Measurements from ENCODE around the gene EIF4G1.
"Not testable (repeated sequence)": the region's sequence is repeated elsewhere in the genome, so short reads cannot be mapped to it uniquely, and the experiment has no call there.

Gene EIF4G1, protein sequence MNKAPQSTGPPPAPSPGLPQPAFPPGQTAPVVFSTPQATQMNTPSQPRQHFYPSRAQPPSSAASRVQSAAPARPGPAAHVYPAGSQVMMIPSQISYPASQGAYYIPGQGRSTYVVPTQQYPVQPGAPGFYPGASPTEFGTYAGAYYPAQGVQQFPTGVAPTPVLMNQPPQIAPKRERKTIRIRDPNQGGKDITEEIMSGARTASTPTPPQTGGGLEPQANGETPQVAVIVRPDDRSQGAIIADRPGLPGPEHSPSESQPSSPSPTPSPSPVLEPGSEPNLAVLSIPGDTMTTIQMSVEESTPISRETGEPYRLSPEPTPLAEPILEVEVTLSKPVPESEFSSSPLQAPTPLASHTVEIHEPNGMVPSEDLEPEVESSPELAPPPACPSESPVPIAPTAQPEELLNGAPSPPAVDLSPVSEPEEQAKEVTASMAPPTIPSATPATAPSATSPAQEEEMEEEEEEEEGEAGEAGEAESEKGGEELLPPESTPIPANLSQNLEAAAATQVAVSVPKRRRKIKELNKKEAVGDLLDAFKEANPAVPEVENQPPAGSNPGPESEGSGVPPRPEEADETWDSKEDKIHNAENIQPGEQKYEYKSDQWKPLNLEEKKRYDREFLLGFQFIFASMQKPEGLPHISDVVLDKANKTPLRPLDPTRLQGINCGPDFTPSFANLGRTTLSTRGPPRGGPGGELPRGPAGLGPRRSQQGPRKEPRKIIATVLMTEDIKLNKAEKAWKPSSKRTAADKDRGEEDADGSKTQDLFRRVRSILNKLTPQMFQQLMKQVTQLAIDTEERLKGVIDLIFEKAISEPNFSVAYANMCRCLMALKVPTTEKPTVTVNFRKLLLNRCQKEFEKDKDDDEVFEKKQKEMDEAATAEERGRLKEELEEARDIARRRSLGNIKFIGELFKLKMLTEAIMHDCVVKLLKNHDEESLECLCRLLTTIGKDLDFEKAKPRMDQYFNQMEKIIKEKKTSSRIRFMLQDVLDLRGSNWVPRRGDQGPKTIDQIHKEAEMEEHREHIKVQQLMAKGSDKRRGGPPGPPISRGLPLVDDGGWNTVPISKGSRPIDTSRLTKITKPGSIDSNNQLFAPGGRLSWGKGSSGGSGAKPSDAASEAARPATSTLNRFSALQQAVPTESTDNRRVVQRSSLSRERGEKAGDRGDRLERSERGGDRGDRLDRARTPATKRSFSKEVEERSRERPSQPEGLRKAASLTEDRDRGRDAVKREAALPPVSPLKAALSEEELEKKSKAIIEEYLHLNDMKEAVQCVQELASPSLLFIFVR (N-terminal part only)

GRCh38 chr3:184314363-184314699 is at the start of gene EIF4G1:
TSS of gene EIF4G1 (plus strand) at chr3:184314606. CDS start at chr3:184315797, 1,191 bp downstream.
- in situ Hi-C loops (cut with MboI; ENCODE audit: low sequenced_read_pairs) = no loop called here

- in situ Hi-C loops (cut with MboI; ENCODE audit: low sequenced_read_pairs) = not testable (repeated sequence)
Observed at GRCh38 chr3:184267249-184267648, 47.2 kb upstream of the EIF4G1 start.

GRCh38 chr3:184272269-184272668 is 42.1 kb upstream of the EIF4G1 start:
- in situ Hi-C loops (cut with MboI; ENCODE audit: low sequenced_read_pairs) = no loop called here

GRCh38 chr3:184275381-184275701 is 39.1 kb upstream of the EIF4G1 start:
- in situ Hi-C loops (cut with MboI; ENCODE audit: low sequenced_read_pairs) = loop anchor here (25.0 kb wide), 1 partner anchor 813 kb away; no protein-coding TSS in a partner anchor

DNA sequence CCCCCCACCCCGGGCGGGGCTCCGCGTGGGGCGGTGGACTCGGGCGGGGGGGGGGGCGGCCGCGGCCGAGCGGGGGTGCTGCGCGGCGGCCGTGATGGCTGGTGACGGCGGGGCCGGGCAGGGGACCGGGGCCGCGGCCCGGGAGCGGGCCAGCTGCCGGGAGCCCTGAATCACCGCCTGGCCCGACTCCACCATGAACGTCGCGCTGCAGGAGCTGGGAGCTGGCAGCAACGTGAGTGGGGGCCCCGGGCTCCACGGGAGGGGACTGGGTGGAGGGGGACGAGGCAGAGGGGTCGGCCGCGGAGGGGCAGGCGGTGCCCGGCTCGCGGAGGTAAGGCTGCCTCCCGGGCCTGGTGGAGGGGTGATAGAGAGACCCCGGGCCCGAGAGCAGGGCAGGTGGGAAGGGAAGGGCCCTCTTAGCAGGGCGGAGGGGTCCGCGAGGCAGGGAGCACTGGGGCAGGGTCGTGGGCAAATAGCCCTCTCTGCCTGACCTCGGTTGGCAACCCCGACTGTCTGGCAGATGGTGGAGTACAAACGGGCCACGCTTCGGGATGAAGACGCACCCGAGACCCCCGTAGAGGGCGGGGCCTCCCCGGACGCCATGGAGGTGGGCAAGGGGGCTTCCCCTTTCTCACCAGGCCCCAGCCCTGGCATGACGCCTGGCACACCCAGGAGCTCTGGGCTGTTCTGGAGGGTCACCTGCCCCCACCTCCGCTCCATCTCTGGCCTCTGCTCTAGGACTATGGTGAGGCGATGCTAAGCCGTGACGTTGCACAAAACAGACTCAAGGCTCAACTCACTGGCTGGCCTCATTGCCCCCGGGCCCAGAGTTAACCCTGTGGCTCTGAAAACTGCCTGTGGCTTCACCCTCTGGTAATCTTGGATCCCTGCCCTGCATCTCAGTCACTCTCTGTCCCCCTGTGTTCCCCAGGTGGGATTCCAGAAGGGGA is 38.2 kb upstream of the EIF4G1 start, which contains the start of gene ECE2:
Gene ECE2, plus strand, starts transcription at position 62 of the 950 bp plus-strand sequence. Its CDS starts 132 bp downstream, at position 194.
- in situ Hi-C loops (cut with MboI; ENCODE audit: low sequenced_read_pairs) = loop anchor here (25.0 kb wide), 1 partner anchor 814 kb away; no protein-coding TSS in a partner anchor

DNA sequence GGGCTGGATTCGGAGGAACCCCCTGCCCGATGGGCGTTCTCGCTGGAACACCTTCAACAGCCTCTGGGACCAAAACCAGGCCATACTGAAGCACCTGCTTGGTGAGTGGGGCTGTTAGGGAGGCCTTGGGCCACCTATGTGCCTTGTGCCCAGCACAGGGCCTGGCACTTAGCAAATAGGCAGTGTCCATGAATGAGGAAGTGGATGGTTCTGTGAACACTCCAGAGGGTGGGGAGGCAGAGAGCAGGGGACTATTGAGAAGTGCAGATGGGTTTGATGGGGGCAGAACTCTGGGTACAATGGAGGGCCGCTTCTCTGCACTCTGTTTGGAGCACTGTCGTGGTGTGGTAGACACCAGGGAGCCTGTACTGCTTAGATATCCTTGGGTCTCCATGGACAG is 37.0 kb upstream of the EIF4G1 start:
- in situ Hi-C loops (cut with MboI; ENCODE audit: low sequenced_read_pairs) = loop anchor here (25.0 kb wide), 1 partner anchor 815 kb away; no protein-coding TSS in a partner anchor

GRCh38 chr3:184282941-184283340 is 31.5 kb upstream of the EIF4G1 start:
- in situ Hi-C loops (cut with MboI; ENCODE audit: low sequenced_read_pairs) = loop anchor here (10.0 to 25.0 kb wide), 2 partner anchors 388 to 821 kb away; no protein-coding TSS in a partner anchor

GRCh38 chr3:184283681-184284080 is 30.7 kb upstream of the EIF4G1 start:
- in situ Hi-C loops (cut with MboI; ENCODE audit: low sequenced_read_pairs) = loop anchor here (10.0 to 25.0 kb wide), 2 partner anchors 389 to 821 kb away; no protein-coding TSS in a partner anchor

DNA sequence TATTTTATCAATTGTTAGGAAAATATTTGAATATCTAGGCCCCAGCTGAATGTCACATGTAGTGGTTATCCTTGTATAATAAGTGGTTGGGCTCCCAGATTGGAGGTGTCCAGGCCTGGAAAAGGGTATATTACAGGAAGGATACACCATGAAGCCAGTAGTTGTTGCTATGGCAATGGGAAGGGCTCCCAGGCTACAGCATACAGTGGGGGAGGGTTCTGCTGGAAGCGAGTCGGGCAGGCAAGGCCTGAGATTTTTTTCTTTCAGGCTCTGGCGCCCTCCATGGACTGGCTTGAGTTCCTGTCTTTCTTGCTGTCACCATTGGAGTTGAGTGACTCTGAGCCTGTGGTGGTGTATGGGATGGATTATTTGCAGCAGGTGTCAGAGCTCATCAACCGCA is 29.7 kb upstream of the EIF4G1 start:
- in situ Hi-C loops (cut with MboI; ENCODE audit: low sequenced_read_pairs) = loop anchor here (10.0 to 25.0 kb wide), 2 partner anchors 390 to 822 kb away; no protein-coding TSS in a partner anchor

- in situ Hi-C loops (cut with MboI; ENCODE audit: low sequenced_read_pairs) = loop anchor here (10.0 to 25.0 kb wide), 2 partner anchors 395 to 827 kb away; no protein-coding TSS in a partner anchor
Observed at GRCh38 chr3:184289426-184289938, 24.9 kb upstream of the EIF4G1 start.

- in situ Hi-C loops (cut with MboI; ENCODE audit: low sequenced_read_pairs) = loop anchor here (25.0 kb wide), 1 partner anchor 828 kb away; no protein-coding TSS in a partner anchor
Observed at GRCh38 chr3:184290331-184290730, 24.1 kb upstream of the EIF4G1 start.

DNA sequence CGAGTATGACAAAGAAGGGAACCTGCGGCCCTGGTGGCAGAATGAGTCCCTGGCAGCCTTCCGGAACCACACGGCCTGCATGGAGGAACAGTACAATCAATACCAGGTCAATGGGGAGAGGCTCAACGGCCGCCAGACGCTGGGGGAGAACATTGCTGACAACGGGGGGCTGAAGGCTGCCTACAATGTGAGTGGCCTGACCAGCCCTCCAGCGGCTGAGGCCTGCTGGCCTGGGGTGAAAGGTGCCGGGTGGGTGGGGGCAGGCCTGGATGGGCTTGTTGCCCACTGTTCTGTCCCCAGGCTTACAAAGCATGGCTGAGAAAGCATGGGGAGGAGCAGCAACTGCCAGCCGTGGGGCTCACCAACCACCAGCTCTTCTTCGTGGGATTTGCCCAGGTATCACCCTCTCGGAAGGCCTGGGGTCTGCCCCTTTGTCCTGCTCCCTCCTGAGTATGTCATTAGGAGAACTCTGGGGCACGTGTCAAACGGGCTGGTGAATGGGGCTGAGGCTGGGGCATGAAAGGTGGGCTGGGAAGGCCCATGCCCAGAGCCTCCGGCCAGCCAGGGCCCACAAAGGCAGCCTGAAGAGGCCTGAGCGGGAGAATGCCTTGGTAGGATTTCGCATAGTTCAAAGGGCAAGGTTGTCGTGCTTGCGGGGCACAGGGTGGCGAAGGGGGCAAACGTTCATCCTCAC is 23.2 kb upstream of the EIF4G1 start:
- in situ Hi-C loops (cut with MboI; ENCODE audit: low sequenced_read_pairs) = loop anchor here (25.0 kb wide), 1 partner anchor 829 kb away; no protein-coding TSS in a partner anchor

DNA sequence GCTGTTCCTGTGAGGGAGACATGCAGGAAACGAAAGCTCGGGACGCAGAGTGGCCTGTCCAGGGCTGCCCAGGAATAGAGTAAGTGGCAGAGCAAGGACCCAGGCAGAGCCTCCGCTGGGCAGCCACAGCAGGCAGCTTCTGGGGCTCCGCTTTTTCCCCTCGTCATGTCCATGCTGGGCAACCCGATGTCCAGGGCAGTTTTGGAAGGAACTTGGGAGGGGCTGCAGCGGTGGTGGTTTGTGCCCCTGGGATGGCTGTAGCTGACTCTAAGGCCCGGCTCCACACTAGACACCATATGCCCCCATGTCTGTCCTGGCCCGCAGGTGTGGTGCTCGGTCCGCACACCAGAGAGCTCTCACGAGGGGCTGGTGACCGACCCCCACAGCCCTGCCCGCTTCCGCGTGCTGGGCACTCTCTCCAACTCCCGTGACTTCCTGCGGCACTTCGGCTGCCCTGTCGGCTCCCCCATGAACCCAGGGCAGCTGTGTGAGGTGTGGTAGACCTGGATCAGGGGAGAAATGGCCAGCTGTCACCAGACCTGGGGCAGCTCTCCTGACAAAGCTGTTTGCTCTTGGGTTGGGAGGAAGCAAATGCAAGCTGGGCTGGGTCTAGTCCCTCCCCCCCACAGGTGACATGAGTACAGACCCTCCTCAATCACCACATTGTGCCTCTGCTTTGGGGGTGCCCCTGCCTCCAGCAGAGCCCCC is 22.5 kb upstream of the EIF4G1 start:
- in situ Hi-C loops (cut with MboI; ENCODE audit: low sequenced_read_pairs) = loop anchor here (25.0 kb wide), 1 partner anchor 830 kb away; no protein-coding TSS in a partner anchor

DNA sequence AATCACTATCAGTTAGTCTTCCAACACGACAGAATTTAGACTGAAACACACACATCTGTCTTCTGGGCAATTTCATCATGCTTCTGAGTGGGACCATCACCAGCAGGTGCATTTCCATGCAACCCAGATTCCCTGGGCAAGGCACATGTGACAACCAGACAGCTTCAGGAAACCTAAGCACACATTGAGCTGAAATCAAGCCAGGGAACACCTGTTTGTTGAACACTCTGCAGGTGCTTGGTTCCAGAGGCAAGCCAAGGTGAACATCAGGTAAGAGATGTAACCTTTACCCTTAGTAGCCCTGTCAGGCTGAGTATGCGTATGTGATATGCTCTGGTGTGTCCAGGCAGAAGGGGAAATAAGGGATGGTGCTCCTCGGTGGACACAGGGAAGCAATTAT is 18.6 kb upstream of the EIF4G1 start:
- in situ Hi-C loops (cut with MboI; ENCODE audit: low sequenced_read_pairs) = loop anchor here (25.0 kb wide), 1 partner anchor 833 kb away; no protein-coding TSS in a partner anchor

GRCh38 chr3:184296616-184297015 is 17.8 kb upstream of the EIF4G1 start:
- in situ Hi-C loops (cut with MboI; ENCODE audit: low sequenced_read_pairs) = loop anchor here (25.0 kb wide), 1 partner anchor 834 kb away; no protein-coding TSS in a partner anchor

- in situ Hi-C loops (cut with MboI; ENCODE audit: low sequenced_read_pairs) = loop anchor here (25.0 kb wide), 1 partner anchor 837 kb away; no protein-coding TSS in a partner anchor
Observed at GRCh38 chr3:184298759-184299487, 15.5 kb upstream of the EIF4G1 start, which contains the start of gene PSMD2. TSS of gene PSMD2 (plus strand) at chr3:184299241. CDS start at chr3:184299267, 26 bp downstream.

Measured in HL-60/S4 (cell line).